Prostate gland (tissue), 2 donors: ENCODE measurements around the gene SUPT6H.

Experiments used
- POLR2A ChIP-seq: fragments of 450-650 bp; IDR thresholded peaks from one replicate; pipeline ENCODE4 v1.6.1; 2016; ENCODE audit warnings: antibody characterized with exemption, mild to moderate bottlenecking
- POLR2AphosphoS5 ChIP-seq: sonication (generic); formaldehyde crosslinking; IDR thresholded peaks from one replicate; pipeline ENCODE4 v1.6.1; 2017; ENCODE audit warnings: antibody characterized with exemption
- TF ChIP-seq, protein P1 (sequence below), 4 experiments: fragments of 200-600 bp in 2 of 4; fragments of 450-650 bp in 2 of 4; sonication (generic) in 2 of 4; IDR thresholded peaks; 1 replicate in 3 of 4; 2 replicates in 1 of 4; pipeline ENCODE4 v1.5.1; 2016 to 2019; ENCODE audit warnings: antibody characterized with exemption in 4 of 4, mild to moderate bottlenecking in 2 of 4, moderate library complexity in 2 of 4

DNA sequence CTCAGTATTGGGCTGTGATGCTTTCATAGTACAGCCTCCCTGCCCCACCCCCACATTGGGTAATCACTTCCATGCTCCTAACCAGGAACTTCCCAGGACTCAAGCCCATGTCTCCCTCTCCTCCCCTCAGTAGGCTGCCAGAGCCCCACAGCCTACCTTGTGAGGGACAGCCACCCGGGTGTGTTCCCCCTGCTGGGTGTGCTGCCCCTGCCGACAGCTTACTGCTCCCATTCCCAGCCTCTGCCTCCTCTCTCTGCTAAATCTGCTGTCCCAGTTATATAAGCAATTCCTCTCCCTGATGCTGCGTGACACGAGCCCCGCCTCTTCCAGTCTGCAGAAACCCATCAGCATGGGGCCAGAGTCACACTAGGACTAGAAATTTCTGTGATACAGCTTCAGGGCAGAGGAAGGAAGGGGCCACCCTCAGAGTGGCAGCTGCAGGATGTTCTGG is 48.0 kb upstream of the SUPT6H start, which contains the start of gene RSKR:
- TF ChIP-seq, protein P1, sequence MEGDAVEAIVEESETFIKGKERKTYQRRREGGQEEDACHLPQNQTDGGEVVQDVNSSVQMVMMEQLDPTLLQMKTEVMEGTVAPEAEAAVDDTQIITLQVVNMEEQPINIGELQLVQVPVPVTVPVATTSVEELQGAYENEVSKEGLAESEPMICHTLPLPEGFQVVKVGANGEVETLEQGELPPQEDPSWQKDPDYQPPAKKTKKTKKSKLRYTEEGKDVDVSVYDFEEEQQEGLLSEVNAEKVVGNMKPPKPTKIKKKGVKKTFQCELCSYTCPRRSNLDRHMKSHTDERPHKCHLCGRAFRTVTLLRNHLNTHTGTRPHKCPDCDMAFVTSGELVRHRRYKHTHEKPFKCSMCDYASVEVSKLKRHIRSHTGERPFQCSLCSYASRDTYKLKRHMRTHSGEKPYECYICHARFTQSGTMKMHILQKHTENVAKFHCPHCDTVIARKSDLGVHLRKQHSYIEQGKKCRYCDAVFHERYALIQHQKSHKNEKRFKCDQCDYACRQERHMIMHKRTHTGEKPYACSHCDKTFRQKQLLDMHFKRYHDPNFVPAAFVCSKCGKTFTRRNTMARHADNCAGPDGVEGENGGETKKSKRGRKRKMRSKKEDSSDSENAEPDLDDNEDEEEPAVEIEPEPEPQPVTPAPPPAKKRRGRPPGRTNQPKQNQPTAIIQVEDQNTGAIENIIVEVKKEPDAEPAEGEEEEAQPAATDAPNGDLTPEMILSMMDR (IDR thresholded peaks at IDR 0.05): no peak
- TF ChIP-seq POLR2AphosphoS5 (no peak), POLR2A (no peak)
